Activated CD4-positive, alpha-beta memory T cell treated with anti-CD3 and anti-CD28 coated beads, Interleukin-2, amount 10 ng/mL, durations not matched to agents 7 days and 5 days (primary cell): Measurements from ENCODE around the gene IFNGR2. TPM values are rescaled to one million over a fixed set of nuclear protein-coding genes. Genes with fewer than 3 reads are reported as not detected.
A peak's percentile ranks its signal among the peaks of the same experiment; 100 is the strongest.
"Not testable (repeated sequence)": the region's sequence is repeated elsewhere in the genome, so short reads cannot be mapped to it uniquely, and the experiment has no call there.

Experiments
- CTCF ChIA-PET: fragments of 350-600 bp; sonication (Branson Sonifier 250); formaldehyde crosslinking; loops from one replicate; lab custom pipeline; 2021; ENCODE audit warnings: antibody characterized with exemption, inconsistent platforms; lab: Charles Lee
- POLR2A ChIA-PET: fragments of 350-600 bp; sonication (Branson Sonifier 250); formaldehyde crosslinking; loops from one replicate; lab custom pipeline; 2021; ENCODE audit warnings: antibody characterized with exemption; lab: Charles Lee
- DNase-seq: peaks from one replicate; pipeline ENCODE4 v3.0.0-alpha.2; 2020
- H3K27ac Mint-ChIP-seq: one replicate; pipeline ENCODE4 v1.8.0; 2021; ENCODE audit warnings: mild to moderate bottlenecking, mixed read lengths
- H3K27me3 Mint-ChIP-seq: one replicate; pipeline ENCODE4 v1.8.0; 2021; ENCODE audit warnings: mixed read lengths
- H3K36me3 Mint-ChIP-seq: one replicate; pipeline ENCODE4 v1.8.0; 2021; ENCODE audit warnings: low read depth, mixed read lengths
- H3K4me1 Mint-ChIP-seq: one replicate; pipeline ENCODE4 v1.8.0; 2021; ENCODE audit warnings: mixed read lengths
- H3K4me3 Mint-ChIP-seq: one replicate; pipeline ENCODE4 v1.8.0; 2021; ENCODE audit warnings: mild to moderate bottlenecking, mixed read lengths
- H3K9me3 Mint-ChIP-seq: one replicate; pipeline ENCODE4 v1.8.0; 2021; ENCODE audit warnings: mixed read lengths
- total RNA-seq, 2 experiments: library from RNA; stranded (reverse); gene quantifications; one replicate each; pipeline ENCODE4 v1.2.3, GENCODE V29; 2021

The IFNGR2 gene
- total RNA-seq, 2 experiments from 2014 or later = 4.6 to 4.7 TPM

DNA sequence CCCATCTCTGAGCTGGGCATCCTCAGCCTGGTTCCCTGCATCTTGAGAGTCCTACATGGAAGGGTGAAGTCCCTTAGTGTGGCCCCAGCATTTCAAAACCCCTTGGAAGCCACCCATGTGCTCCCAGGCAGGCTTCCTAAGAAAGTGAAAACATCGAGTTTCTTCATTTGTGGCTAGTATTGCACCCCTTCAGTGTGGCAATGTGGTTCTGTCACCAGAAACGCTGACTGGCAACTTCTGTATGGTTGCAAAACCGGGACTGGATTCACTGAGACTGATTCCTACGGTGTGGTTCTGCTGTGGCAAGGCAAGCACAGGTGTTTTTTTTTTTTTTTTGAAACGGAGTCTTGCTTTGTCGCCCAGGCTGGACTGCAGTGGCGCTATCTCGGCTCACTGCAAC lies 9.0 kb upstream of the IFNGR2 start:
- no peak for DNase-seq
- H3K36me3 Mint-ChIP-seq = no peaks in the 10 kb centered on the region
- H3K4me3 Mint-ChIP-seq = no peak overlapping the region
- CTCF ChIA-PET = no interaction called here
- H3K4me1 Mint-ChIP-seq = no peaks in the 10 kb centered on the region
- H3K27me3 Mint-ChIP-seq = peaks cover 66% of the 10 kb centered on the region
- POLR2A ChIA-PET = no interaction called here
- no peak overlapping the region for H3K27ac Mint-ChIP-seq
- H3K9me3 Mint-ChIP-seq = no peaks in the 10 kb centered on the region

DNA sequence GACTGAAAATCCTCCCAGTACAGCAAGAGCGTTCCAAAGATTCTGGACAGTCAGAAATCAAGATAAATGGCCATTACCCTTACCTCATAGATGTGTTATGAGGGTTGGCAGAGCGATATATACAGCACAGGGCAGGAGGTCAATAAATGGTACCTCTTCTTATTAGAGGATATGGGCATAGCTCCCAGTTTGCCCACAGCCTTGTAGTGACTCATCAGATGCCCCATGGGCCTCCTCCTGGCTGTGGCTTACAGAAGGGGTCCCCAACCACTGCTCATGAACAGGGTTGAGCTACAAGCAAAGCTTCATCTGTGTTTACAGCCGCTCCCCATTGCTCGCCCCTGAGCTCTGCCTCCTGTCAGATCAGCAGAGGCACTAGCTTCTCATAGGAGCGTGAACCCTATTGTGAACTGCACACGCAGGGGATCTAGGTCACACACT lies 7.3 kb upstream of the IFNGR2 start:
- H3K9me3 Mint-ChIP-seq = no peaks in the 10 kb centered on the region
- DNase-seq = no peak
- ChIA-PET CTCF (interaction anchor here (2.2 kb wide), 1 partner anchor 35 kb away, joined by 9 read pairs; no protein-coding TSS in a partner anchor), POLR2A (no interaction called here)
- no peak overlapping the region for H3K4me3 Mint-ChIP-seq
- H3K27me3 Mint-ChIP-seq = peaks cover 59% of the 10 kb centered on the region
- no peaks in the 10 kb centered on the region for H3K36me3 Mint-ChIP-seq
- no peak overlapping the region for H3K27ac Mint-ChIP-seq
- H3K4me1 Mint-ChIP-seq = peaks cover 6% of the 10 kb centered on the region

DNA sequence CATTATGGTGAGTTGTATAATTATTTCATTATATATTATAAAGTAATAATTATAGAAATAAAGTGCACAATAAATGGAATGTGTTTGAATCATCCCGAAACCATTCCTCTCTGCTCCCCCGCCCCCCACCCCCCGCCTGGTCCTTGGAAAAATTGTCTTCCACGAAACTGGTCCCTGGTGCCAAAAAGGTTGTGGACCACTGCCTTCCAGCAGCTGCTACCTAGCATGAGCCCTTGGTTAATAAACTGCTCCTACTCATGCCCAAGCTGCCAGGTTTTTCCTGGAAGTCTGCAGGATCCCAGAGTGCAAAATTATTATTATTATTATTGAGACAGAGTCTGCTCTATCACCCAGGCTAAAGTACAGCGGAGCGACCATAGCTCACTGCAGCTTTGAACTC lies 6.8 kb upstream of the IFNGR2 start:
- CTCF ChIA-PET = interaction anchor here (2.2 kb wide), 1 partner anchor 35 kb away, joined by 9 read pairs; no protein-coding TSS in a partner anchor
- POLR2A ChIA-PET = no interaction called here
- Mint-ChIP-seq H3K27ac (no peak overlapping the region), H3K27me3 (peaks cover 60% of the 10 kb centered on the region), H3K9me3 (no peaks in the 10 kb centered on the region), H3K4me1 (peaks cover 6% of the 10 kb centered on the region), H3K4me3 (no peak overlapping the region), H3K36me3 (no peaks in the 10 kb centered on the region)
- no peak for DNase-seq

DNA sequence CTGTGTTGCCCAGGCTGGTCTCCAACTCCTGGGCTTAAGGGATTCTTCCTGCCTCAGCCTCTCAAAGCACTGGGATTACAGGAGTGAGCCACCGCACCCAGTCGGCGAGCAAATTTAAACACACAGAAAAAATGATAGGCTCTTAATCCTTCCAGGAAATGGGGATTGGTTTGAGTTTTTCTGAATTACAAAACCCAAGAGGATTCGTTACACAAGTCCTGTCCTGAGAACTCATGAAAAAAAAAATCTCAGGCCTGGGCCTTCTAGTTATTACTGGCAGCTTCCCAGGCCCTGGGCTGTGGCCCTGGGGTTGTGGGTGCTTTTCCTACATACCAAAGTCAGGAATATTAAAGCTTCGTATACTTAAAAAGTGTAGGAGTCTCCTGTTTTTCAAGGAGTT lies 6.3 kb upstream of the IFNGR2 start:
- Mint-ChIP-seq H3K4me3 (no peak overlapping the region), H3K4me1 (peaks cover 6% of the 10 kb centered on the region), H3K27me3 (peaks cover 58% of the 10 kb centered on the region), H3K36me3 (no peaks in the 10 kb centered on the region), H3K27ac (no peak overlapping the region), H3K9me3 (no peaks in the 10 kb centered on the region)
- CTCF ChIA-PET = interaction anchor here (2.2 kb wide), 1 partner anchor 36 kb away, joined by 9 read pairs; no protein-coding TSS in a partner anchor
- POLR2A ChIA-PET = no interaction called here
- DNase-seq = no peak

DNA sequence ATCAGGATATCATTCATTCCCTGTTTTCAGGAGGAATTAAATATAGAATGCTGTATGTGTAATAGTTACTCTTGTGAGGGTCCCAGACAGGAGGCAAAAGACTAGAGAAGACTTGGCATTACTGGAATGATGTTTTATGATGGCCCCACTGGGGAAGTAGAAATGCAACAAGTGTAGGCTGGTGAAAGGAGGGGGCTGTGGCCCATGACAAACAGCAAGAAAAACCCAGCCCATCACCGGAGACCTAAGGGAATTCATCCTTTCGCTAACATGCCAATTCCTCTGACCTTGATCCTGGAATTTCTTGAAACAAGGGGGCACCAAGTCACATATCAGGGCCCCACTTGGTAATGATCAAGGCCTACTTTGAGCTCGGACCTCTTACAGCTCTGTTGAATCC lies 5.5 kb upstream of the IFNGR2 start:
- H3K27ac Mint-ChIP-seq = no peak overlapping the region
- ChIA-PET CTCF (interaction anchor here (2.2 kb wide), 1 partner anchor 36 kb away, joined by 9 read pairs; no protein-coding TSS in a partner anchor), POLR2A (no interaction called here)
- peaks cover 6% of the 10 kb centered on the region for H3K4me1 Mint-ChIP-seq
- H3K4me3 Mint-ChIP-seq = no peak overlapping the region
- H3K27me3 Mint-ChIP-seq = peaks cover 59% of the 10 kb centered on the region
- H3K36me3 Mint-ChIP-seq = no peaks in the 10 kb centered on the region
- no peak for DNase-seq
- H3K9me3 Mint-ChIP-seq = no peaks in the 10 kb centered on the region

DNA sequence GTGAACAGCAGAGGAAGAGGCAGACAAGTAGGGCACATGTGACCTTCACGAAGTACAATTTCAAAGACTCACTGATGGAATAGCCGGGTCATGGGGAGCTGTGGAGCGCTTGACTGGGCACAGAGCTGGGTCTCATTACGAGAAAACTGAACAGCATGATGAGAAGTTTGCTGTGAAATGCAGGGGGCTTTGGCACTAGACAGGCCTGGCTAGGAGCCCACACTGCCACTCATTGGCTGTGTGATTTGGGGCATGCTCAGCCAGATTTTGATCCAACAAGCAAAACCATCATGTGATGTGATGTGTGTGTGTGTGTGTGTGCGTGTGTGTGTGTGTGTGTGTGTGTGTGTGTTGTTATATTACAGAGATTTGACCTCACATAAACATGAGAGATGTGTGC lies 4.9 kb upstream of the IFNGR2 start:
- Mint-ChIP-seq H3K4me1 (peaks cover 6% of the 10 kb centered on the region), H3K36me3 (no peaks in the 10 kb centered on the region), H3K27me3 (peaks cover 58% of the 10 kb centered on the region), H3K27ac (no peak overlapping the region), H3K4me3 (no peak overlapping the region), H3K9me3 (no peaks in the 10 kb centered on the region)
- POLR2A ChIA-PET = no interaction called here
- DNase-seq = no peak
- CTCF ChIA-PET = no interaction called here

DNA sequence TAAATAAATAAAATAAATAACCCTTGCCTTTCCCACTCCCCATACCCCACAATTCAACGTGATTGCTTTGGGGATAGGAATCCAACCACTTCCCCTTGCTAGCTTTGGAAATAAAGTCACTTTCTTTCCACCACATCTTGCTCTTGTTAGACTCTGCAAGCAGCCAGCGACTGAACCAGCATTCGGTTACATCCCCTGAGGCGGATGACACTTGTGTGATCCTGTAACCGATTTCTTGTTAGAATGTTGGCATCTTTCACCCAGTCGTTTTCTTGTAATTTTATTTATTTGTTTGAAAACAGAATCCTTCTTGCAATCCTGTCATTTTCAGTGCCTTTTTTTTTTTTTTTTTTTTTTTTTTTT lies 1.6 kb upstream of the IFNGR2 start:
- Mint-ChIP-seq H3K27ac (no peak overlapping the region), H3K36me3 (no peaks in the 10 kb centered on the region), H3K4me1 (peaks cover 16% of the 10 kb centered on the region), H3K9me3 (no peaks in the 10 kb centered on the region), H3K27me3 (peaks cover 59% of the 10 kb centered on the region), H3K4me3 (no peak overlapping the region)
- CTCF ChIA-PET = interaction anchor here (0.6 to 0.7 kb wide), 2 partner anchors 14 to 43 kb away, joined by 3 read pairs; no protein-coding TSS in a partner anchor
- POLR2A ChIA-PET = no interaction called here
- no peak for DNase-seq

DNA sequence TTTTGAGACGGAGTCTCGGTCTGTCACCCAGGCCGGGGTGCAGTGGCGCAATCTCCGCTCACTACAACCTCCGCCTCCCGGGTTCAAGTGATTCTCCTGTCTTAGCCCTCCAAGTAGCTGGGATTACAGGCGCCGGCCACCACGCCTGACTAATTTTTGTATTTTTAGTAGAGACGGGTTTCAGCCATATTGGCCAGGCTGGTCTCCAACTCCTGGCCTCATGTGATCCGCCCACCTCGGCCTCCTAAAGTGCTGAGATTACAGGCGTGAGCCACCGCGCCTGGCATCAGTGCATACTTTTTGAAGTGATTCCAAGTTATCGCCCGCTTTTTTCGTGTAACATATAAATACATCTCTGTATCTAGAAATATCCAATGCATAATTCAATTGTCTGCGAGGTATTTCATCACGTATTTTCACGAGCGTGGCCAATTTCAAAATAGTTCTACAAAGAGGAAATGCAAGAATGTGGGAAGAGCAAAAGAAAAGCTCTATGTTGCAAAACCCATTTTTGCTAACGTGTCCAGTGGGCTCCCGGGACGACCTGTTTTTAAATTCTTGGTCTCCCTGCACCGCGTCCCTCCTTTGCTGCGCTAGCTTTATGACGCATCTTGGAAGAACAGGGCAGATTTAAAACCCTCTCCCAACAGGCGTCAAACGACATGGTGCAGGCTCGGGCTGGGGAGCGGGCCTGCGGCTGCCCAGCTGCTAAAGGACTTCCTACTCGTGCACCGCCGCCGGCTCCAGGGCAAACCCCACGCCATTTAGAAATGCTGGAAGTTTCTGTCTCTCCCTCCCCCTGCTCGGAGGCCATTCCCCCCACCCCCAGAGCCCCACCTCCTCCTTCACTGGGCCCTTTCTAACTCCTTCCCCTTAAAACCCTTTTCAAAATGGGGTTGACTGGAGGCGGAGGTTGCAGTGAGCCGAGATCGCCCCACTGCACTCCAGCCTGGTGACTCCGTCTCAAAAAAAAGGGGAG lies 923 bp upstream of the IFNGR2 start:
- Mint-ChIP-seq H3K4me1 (peaks cover 16% of the 10 kb centered on the region), H3K36me3 (no peaks in the 10 kb centered on the region), H3K4me3 (peak overlapping the region; percentile 46), H3K27me3 (peaks cover 65% of the 10 kb centered on the region), H3K27ac (no peak overlapping the region), H3K9me3 (no peaks in the 10 kb centered on the region)
- DNase-seq = no peak
- ChIA-PET POLR2A (interaction anchor here (0.6 kb wide), 1 partner anchor 10 kb away, joined by 3 read pairs; no protein-coding TSS in a partner anchor), CTCF (interaction anchor here (0.6 to 0.7 kb wide), 2 partner anchors 13 to 43 kb away, joined by 3 read pairs; no protein-coding TSS in a partner anchor)

DNA sequence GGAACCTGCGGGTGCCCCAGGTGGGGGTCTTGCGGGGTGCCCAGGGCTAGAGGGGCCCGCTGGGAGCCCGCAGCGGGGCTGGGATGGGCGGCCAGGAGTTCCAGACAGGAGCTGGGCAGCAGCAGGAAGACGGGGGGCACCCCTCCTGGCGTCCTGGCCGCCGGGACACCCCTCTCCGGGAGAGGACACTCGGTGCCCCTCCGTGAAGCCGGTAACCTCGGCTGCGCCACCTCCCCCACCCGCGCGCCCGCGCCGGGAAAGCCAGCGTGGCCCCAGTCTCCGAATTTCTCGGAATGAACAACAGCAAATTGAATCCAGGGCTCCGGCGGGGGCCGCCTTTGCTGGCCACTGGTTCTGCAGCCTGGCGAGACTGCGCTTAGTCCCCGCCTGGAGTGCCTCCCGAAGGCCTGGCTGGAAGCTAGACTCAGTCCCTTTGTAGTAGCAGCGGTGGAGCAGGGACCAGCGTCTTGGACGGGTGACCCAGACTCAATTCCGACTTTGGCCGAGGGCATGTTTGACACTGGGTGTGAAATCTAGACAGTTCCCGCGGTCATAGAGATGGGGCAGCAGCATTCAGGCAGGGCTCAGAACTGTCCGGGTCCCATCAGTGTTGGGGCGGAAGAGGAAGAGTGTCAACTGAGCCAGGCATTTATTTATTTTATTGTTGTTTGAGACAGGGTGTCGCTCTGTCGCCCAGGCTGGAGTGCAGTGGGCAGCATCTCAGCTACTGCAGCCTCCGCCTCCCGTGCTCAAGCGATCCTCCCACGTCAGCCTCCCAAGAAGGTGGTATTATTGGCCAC lies 773 bp downstream of the IFNGR2 start:
- Mint-ChIP-seq H3K9me3 (no peaks in the 10 kb centered on the region), H3K4me3 (peak overlapping the region; percentile 73), H3K27me3 (peaks cover 55% of the 10 kb centered on the region), H3K36me3 (no peaks in the 10 kb centered on the region), H3K27ac (no peak overlapping the region), H3K4me1 (peaks cover 16% of the 10 kb centered on the region)
- ChIA-PET CTCF (interaction anchor here (0.7 to 1.4 kb wide), 2 partner anchors 43 to 191 kb away, joined by 4 to 5 read pairs; no protein-coding TSS in a partner anchor), POLR2A (interaction anchor here (1.8 kb wide), 1 partner anchor 24 kb away, joined by 4 read pairs; no protein-coding TSS in a partner anchor)
- no peak for DNase-seq

DNA sequence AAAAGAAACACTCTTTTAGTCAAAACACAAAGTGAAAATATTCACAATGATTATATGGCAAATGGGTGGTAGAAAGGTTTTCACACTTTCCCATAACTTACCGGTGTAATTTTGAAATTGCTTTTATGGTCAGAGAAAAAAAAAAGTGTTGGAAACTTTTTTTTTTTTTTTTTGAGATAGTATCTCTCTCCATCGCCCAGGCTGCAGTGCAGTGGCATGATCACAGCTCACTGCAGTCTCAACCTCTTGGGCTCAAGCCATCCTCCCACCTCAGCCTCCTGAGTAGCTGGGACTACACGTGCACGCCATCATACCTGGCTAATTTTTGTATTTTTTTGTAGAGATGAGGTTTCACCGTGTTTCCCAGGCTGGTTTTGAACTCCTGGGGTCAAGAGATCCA lies 3.3 kb downstream of the IFNGR2 start:
- H3K4me1 Mint-ChIP-seq = peaks cover 10% of the 10 kb centered on the region
- H3K36me3 Mint-ChIP-seq = no peaks in the 10 kb centered on the region
- H3K4me3 Mint-ChIP-seq = no peak overlapping the region
- ChIA-PET CTCF (interaction anchor here (1.8 kb wide), 1 partner anchor 46 kb away, joined by 6 read pairs; no protein-coding TSS in a partner anchor), POLR2A (no interaction called here)
- H3K27me3 Mint-ChIP-seq = peaks cover 45% of the 10 kb centered on the region
- H3K9me3 Mint-ChIP-seq = no peaks in the 10 kb centered on the region
- DNase-seq = no peak
- H3K27ac Mint-ChIP-seq = no peak overlapping the region

DNA sequence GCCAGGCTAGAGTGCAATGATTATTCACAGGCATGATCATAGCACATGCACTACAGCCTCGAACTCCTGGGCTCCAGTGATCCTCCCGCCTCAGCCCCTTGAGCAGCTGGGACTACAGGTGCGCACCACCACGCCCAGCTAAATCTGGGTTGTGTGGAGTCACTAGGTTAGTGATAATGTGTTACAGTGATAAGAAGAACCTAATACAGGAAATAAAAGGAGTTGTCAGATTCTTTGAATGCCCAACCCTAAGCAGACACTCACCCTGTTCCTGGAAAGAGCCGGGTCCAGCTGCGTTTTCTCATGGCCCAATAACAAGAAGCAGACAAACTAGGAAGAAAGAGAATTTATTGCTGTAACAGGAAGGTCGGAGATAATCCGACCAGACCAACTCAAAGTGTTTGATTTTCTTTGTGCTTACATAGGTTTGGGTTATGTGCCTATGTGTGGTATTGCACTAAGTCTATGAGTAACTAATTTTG lies 8.8 kb downstream of the IFNGR2 start:
- no peaks in the 10 kb centered on the region for H3K9me3 Mint-ChIP-seq
- peaks cover 17% of the 10 kb centered on the region for H3K27me3 Mint-ChIP-seq
- H3K27ac Mint-ChIP-seq = no peak overlapping the region
- ChIA-PET POLR2A (interaction anchor here (1.1 kb wide), 1 partner anchor 20 kb away, joined by 3 read pairs; no protein-coding TSS in a partner anchor), CTCF (interaction anchor here (1.2 kb wide), 1 partner anchor 50 kb away, joined by 3 read pairs; no protein-coding TSS in a partner anchor)
- peaks cover 13% of the 10 kb centered on the region for H3K4me1 Mint-ChIP-seq
- no peaks in the 10 kb centered on the region for H3K36me3 Mint-ChIP-seq
- H3K4me3 Mint-ChIP-seq = no peak overlapping the region
- no peak for DNase-seq

DNA sequence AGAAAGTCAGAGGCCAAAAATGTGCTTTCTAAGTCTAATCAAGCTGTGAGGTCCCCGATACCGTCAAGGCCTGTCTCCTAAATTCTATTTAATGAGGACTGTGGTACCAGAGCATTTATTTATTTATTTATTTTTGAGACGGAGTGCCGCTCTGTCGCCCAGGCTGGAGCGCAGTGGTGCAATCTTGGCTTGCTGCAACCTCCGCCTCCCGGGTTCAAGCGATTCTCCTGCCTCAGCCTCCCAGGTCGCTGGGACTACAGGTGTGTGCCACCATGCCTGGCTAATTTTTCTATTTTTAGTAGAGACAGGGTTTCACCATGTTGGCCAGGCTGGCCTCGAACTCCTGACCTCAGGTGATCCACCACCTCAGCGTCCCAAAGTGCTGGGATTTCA lies 9.2 kb downstream of the IFNGR2 start:
- H3K27ac Mint-ChIP-seq, H3K4me3 Mint-ChIP-seq, H3K9me3 Mint-ChIP-seq, DNase-seq, H3K36me3 Mint-ChIP-seq: not testable (repeated sequence)
- ChIA-PET CTCF (interaction anchor here (1.2 kb wide), 1 partner anchor 51 kb away, joined by 3 read pairs; no protein-coding TSS in a partner anchor), POLR2A (interaction anchor here (0.6 to 1.1 kb wide), 2 partner anchors 10 to 20 kb away, joined by 3 read pairs; no protein-coding TSS in a partner anchor)
- Mint-ChIP-seq H3K4me1 (peaks cover 13% of the 10 kb centered on the region), H3K27me3 (peaks cover 12% of the 10 kb centered on the region)
